ENCODE measurements around the gene PDCD2L. TPM values are rescaled to one million over a fixed set of nuclear protein-coding genes. Genes with fewer than 3 reads are reported as not detected.

The PDCD2L gene
- polyA plus RNA-seq, 1 donor (not counting 4 experiments of a cell fraction or from before 2014, with no cell fraction given): 23.8 TPM

DNA sequence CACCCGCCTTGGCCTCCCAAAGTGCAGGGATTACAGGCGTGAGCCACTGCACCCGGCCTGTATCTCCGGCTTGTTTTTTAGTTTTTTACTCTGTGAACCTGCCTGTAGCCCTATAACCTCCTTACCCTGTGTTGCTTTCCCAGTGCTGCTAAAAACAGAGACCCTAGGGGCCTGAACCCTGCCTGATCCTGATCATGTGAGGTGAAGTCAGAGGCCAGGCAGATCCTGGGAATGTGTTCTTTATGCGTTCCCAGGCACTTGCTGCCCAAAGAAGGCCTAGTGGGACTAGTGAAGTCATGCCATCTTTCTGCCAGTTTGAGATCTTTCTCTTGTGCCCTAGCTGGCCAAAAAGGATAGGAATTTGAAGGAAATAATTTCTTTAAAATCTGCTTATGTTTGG is 28.6 kb downstream of the PDCD2L start:
- FAIRE-seq (no peak), DNase-seq (ENCODE audit: low read depth, low spot score) (no peak)
- no peaks in the 10 kb centered on the region for H3K27me3 ChIP-seq (ENCODE audit: control insufficient read depth, extremely low read depth, insufficient read depth, low read length)
- H3K9me1 ChIP-seq (ENCODE audit: control insufficient read depth, extremely low read depth, insufficient read depth, low read length): peaks cover 3% of the 10 kb centered on the region
- no peaks in the 10 kb centered on the region for H3K9me3 ChIP-seq (ENCODE audit: control insufficient read depth, low read depth, low read length)
- peaks cover 70% of the 10 kb centered on the region for H3K79me2 ChIP-seq (ENCODE audit: control insufficient read depth, insufficient read depth, low read length)
- H3K27ac ChIP-seq (ENCODE audit: control insufficient read depth, insufficient read depth, low read length): no peak overlapping the region
- no peak overlapping the region for H3K9ac ChIP-seq (ENCODE audit: control insufficient read depth, extremely low read depth, insufficient read depth, low read length)
- dilution Hi-C loops (cut with MboI; ENCODE audit: extremely low pct_ligation_motif_present, low sequenced_read_pairs): no loop called here
- H3K4me3 ChIP-seq (ENCODE audit: control insufficient read depth in 2 of 3, extremely low read depth in 1 of 3, insufficient read depth in 2 of 3, low read depth in 1 of 3, low read length in 3 of 3): no peak overlapping the region
- no peak for TF ChIP-seq EZH2 (IDR thresholded peaks at IDR 0.05; ENCODE audit: low read length)
- TF ChIP-seq, protein P1, sequence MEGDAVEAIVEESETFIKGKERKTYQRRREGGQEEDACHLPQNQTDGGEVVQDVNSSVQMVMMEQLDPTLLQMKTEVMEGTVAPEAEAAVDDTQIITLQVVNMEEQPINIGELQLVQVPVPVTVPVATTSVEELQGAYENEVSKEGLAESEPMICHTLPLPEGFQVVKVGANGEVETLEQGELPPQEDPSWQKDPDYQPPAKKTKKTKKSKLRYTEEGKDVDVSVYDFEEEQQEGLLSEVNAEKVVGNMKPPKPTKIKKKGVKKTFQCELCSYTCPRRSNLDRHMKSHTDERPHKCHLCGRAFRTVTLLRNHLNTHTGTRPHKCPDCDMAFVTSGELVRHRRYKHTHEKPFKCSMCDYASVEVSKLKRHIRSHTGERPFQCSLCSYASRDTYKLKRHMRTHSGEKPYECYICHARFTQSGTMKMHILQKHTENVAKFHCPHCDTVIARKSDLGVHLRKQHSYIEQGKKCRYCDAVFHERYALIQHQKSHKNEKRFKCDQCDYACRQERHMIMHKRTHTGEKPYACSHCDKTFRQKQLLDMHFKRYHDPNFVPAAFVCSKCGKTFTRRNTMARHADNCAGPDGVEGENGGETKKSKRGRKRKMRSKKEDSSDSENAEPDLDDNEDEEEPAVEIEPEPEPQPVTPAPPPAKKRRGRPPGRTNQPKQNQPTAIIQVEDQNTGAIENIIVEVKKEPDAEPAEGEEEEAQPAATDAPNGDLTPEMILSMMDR (optimal IDR thresholded peaks at IDR 0.05 in 1 of 3, IDR thresholded peaks at IDR 0.05 in 1 of 3, conservative IDR thresholded peaks at IDR 0.05 in 1 of 3; ENCODE audit: extremely low read depth in 1 of 3, insufficient read depth in 2 of 3, low read length in 3 of 3): no peak
- peaks cover 13% of the 10 kb centered on the region for H3K4me1 ChIP-seq (ENCODE audit: control insufficient read depth, extremely low read depth, insufficient read depth, low read length)
- peaks cover 5 to 32% of the 10 kb centered on the region in 2 experiments for H3K36me3 ChIP-seq (ENCODE audit: control insufficient read depth in 2 of 2, extremely low read depth in 1 of 2, insufficient read depth in 2 of 2, low read length in 2 of 2)
- H2AFZ ChIP-seq (ENCODE audit: control insufficient read depth, low read length): no peak overlapping the region
- H3K4me2 ChIP-seq (ENCODE audit: control insufficient read depth, extremely low read depth, insufficient read depth, low read depth, low read length): no peak overlapping the region
- peaks cover 13% of the 10 kb centered on the region for H4K20me1 ChIP-seq (ENCODE audit: control insufficient read depth, extremely low read depth, insufficient read depth, low read length)

- no peak overlapping the region for H3K27ac ChIP-seq (ENCODE audit: control insufficient read depth, insufficient read depth, low read length)
- peaks cover 5 to 46% of the 10 kb centered on the region in 2 experiments for H3K36me3 ChIP-seq (ENCODE audit: control insufficient read depth in 2 of 2, extremely low read depth in 1 of 2, insufficient read depth in 2 of 2, low read length in 2 of 2)
- no peaks in the 10 kb centered on the region for H3K9me3 ChIP-seq (ENCODE audit: control insufficient read depth, low read depth, low read length)
- no peak overlapping the region for H3K4me3 ChIP-seq (ENCODE audit: control insufficient read depth in 2 of 3, extremely low read depth in 1 of 3, insufficient read depth in 2 of 3, low read depth in 1 of 3, low read length in 3 of 3)
- H3K4me1 ChIP-seq (ENCODE audit: control insufficient read depth, extremely low read depth, insufficient read depth, low read length): no peaks in the 10 kb centered on the region
- FAIRE-seq: no peak
- H3K4me2 ChIP-seq (ENCODE audit: control insufficient read depth, extremely low read depth, insufficient read depth, low read depth, low read length): no peak overlapping the region
- no peaks in the 10 kb centered on the region for H4K20me1 ChIP-seq (ENCODE audit: control insufficient read depth, extremely low read depth, insufficient read depth, low read length)
- peaks cover 3% of the 10 kb centered on the region for H3K9me1 ChIP-seq (ENCODE audit: control insufficient read depth, extremely low read depth, insufficient read depth, low read length)
- no peak for DNase-seq (ENCODE audit: low read depth, low spot score)
- no peak for TF ChIP-seq EZH2 (IDR thresholded peaks at IDR 0.05; ENCODE audit: low read length)
- TF ChIP-seq, protein P1 (optimal IDR thresholded peaks at IDR 0.05 in 1 of 3, IDR thresholded peaks at IDR 0.05 in 1 of 3, conservative IDR thresholded peaks at IDR 0.05 in 1 of 3; ENCODE audit: extremely low read depth in 1 of 3, insufficient read depth in 2 of 3, low read length in 3 of 3): no peak
- H2AFZ ChIP-seq (ENCODE audit: control insufficient read depth, low read length): no peak overlapping the region
- peaks cover 49% of the 10 kb centered on the region for H3K79me2 ChIP-seq (ENCODE audit: control insufficient read depth, insufficient read depth, low read length)
- no peaks in the 10 kb centered on the region for H3K27me3 ChIP-seq (ENCODE audit: control insufficient read depth, extremely low read depth, insufficient read depth, low read length)
- dilution Hi-C loops (cut with MboI; ENCODE audit: extremely low pct_ligation_motif_present, low sequenced_read_pairs): no loop called here
- H3K9ac ChIP-seq (ENCODE audit: control insufficient read depth, extremely low read depth, insufficient read depth, low read length): no peak overlapping the region
These were observed 32.5 kb downstream of the PDCD2L start for GRCh38 chr19:34436716-34437115.
